ENCODE data around the gene CEP97.

The CEP97 gene

DNA sequence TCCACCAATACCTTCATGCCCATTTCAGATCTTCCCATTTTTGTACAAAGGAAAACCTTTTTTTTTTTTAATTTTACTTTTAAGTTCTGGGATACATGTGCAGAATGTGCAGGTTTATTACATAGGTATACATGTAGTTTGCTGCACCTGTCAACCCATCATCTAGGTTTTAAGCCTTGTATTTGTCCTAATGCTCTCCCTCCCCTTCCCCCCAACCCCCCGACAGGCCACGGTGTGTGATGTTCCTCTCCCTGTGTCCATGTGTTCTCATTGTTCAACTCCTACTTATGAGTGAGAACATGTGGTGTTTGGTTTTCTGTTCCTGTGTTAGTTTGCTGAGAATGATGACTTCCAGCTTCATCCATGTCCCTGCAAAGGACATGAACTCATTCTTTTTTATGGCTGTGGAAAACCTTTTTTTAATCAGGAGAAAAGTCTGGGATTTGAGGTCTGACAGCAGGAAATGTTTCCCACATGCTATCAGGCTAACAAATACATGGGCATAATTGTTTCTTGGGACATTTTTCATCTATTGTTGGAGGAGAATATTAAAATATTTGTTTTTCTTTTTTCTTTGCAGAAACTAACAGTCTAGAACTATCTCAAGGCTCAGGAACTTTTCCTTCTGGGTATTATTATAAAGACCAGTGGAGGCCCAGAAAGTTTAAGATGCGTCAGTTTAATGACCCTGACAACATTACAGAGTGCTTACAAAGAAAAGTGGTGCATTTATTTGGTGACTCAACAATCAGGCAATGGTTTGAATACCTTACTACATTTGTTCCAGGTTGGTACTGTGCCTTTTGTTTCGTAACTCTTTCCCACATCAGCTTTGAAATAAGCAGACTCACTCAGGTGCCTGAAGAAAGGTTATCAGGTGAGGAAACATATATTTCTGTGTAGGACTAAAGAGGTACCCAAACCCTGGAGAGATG, 92.1 kb downstream of the CEP97 start:
- DNase-seq: no peak

DNA sequence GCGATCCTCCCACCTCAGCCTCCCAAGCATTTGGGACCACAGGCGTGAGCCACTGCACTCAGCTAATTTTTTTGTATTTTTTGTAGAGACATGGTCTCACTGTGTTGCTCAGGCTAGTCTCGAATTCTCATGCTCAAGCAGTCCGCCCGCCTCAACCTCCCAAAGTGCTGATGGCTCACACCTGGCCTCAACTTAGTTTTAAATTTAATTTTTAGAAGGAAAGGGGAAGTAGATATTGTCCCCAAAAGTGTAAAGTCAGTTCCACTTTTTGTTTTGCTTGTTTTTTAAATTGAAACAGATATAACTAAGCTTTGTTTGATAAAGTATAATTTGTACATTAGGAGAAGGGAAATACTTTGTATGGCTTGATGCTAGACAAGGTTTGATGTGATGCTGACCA, 93.6 kb downstream of the CEP97 start:
- no peak for DNase-seq

GRCh38 chr3:101819649-101820206, 95.3 kb downstream of the CEP97 start:
- no peak for DNase-seq
